Astrocyte of the cerebellum (primary cell): Measurements from ENCODE around the gene HNRNPL.
"Not testable (repeated sequence)": the region's sequence is repeated elsewhere in the genome, so short reads cannot be mapped to it uniquely, and the experiment has no call there.

Experiments used
- DNase-seq: peaks from one replicate; pipeline ENCODE4 v3.0.0-alpha.2; 2011; ENCODE audit warnings: low read depth
- H3K4me3 ChIP-seq: 2 replicates; pipeline ENCODE4 v1.5.1; 2011; ENCODE audit warnings: mild to moderate bottlenecking, low read depth, low read length, moderate library complexity
- in situ Hi-C: cut with HindIII; loops from 2 replicates; pipeline ENCODE4 v1.10.0; 2017; ENCODE audit warnings: low sequenced_read_pairs
- TF ChIP-seq, protein P1 (sequence below): IDR thresholded peaks from 2 replicates; pipeline ENCODE4 v1.5.1; 2012; ENCODE audit warnings: low read length, low read depth, moderate library complexity, mild to moderate bottlenecking; ENCODE audit errors: missing control alignments

HNRNPL gene

DNA sequence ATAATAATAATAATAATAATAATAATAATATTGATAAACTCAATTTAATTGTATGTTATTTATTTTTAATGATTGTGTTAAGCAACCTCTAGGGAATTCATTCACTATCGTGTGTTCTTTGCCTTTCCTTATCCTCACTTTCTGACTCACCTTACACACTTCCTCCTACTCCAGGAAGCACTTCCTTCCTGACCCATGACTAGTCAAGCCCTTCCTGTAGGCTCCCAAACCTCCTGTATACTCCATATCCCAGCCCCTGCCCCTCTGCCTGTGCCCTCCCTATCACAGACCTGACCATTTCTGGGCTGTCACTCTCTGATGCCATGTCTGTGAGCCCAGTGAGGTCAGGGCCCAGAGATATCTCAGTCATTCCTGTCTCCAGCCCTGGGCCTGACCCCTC, 44.6 kb downstream of the HNRNPL start:
- TF ChIP-seq, protein P1, sequence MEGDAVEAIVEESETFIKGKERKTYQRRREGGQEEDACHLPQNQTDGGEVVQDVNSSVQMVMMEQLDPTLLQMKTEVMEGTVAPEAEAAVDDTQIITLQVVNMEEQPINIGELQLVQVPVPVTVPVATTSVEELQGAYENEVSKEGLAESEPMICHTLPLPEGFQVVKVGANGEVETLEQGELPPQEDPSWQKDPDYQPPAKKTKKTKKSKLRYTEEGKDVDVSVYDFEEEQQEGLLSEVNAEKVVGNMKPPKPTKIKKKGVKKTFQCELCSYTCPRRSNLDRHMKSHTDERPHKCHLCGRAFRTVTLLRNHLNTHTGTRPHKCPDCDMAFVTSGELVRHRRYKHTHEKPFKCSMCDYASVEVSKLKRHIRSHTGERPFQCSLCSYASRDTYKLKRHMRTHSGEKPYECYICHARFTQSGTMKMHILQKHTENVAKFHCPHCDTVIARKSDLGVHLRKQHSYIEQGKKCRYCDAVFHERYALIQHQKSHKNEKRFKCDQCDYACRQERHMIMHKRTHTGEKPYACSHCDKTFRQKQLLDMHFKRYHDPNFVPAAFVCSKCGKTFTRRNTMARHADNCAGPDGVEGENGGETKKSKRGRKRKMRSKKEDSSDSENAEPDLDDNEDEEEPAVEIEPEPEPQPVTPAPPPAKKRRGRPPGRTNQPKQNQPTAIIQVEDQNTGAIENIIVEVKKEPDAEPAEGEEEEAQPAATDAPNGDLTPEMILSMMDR, result no peak
- no peak for DNase-seq
- no peak overlapping the region for H3K4me3 ChIP-seq
- in situ Hi-C loops, result no loop called here

DNA sequence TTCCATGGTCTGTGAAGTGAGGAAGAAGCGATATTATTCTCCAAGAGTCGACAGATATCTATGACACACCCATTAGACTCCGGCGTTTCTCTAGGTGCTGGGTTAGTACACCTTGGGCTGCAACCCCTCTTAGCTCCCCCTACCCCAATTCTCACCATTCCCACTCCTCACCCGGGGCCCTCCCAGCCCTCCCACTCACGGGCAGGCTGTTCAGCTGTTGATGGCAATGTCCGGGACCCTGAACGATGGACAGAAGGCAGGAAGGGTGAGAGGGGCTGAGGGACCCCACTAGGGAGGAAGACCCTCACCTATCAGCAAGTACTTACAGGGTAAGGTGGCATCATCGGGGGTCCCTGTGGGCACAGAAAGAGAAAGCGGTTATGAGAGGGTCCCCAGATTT, 46.2 kb downstream of the HNRNPL start:
- TF ChIP-seq, protein P1, result no peak
- in situ Hi-C loops, result no loop called here
- no peak overlapping the region for H3K4me3 ChIP-seq
- DNase-seq, result no peak

DNA sequence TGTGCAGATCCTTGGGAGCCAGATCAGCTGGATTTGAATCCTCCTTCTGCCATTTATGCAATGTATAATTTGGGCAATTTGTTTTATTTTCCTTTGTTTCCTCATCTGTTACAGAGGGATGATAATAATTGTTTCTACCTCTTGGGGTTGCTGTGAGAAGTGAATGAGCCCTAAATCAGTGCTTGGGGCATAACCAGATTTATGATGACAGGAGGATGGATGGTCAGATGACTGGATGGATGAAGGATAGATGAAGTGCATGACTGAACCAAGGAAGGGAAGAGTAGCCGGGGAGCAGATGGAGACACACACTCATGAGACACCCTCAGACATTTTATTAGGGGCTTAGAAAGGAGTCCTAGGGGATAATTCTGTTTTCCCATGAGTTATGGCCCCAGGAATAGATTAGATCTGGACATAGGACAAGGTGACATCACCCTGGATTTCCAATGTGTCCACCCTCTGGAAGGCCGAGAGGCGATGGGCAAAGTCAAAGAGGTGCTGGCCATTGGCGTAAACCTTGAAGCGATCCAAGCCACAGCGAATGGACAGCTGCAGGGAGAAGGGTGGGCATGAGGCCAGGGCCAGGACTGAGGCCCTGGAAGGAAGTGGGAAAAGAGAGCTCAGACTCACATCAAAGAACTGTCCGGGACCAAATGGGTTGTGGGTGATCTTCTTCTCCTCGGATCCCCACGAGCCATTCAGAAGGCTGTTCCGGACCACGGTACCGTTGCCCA, 48.3 kb downstream of the HNRNPL start:
- H3K4me3 ChIP-seq, result no peak overlapping the region
- in situ Hi-C loops, result no loop called here
- no peak for DNase-seq
- TF ChIP-seq, protein P1, result no peak

DNA sequence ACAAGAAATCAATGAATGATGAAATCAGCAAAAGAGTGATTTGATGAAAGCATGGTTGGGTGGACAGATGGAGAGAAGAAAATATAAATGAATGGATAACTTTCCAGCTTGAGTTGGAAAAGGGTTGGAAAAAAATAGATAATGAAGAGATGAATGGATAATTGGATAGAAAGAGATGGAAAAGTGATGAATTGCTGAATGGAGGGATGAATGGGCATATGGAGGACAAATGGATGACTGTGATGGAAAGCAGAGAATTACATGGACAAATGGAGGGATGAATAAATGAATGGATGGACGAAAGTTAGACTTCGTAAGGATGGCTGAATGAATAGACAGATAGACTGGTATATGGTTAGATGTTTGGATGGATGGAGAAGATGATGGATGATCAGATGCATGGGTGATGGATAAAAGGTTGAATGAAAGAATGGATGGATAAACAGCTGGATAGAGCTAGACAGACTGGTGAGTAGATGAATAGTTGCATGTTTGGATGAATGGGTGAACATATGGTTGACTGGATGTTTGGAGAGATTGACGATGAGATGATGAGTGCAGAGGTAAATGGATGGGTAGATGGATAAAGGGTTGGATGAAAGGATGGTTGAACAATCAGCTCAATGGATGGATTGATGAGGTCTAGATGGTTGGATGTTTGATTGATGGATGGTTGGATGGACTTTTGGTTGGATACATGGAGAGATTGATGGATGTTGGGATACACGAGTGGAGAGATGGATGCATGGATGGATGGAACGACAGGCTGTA, 49.0 kb downstream of the HNRNPL start:
- TF ChIP-seq, protein P1, result no peak
- in situ Hi-C loops, result no loop called here
- no peak overlapping the region for H3K4me3 ChIP-seq

DNA sequence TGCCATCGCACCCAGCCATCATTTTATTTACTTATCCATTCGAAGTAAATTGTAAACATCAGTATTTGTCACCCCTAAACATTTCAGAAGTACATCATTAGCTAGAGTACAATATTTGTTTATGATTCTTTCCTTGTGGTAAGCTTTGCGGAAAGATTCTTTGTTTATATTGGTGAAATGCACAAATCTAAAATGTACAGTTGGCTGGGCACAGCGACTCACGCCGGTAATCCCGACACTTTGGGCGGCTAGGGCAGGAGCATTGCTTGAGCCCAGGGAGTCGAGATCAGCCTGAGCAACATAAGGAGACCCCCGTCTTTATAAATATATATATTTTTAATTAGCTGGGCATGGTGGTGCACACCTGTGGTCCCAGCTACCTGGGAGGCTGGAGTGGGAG, 50.7 kb downstream of the HNRNPL start:
- in situ Hi-C loops, result no loop called here
- DNase-seq, result no peak
- no peak overlapping the region for H3K4me3 ChIP-seq
- TF ChIP-seq, protein P1, result no peak

More for the DNA sequence above, 49.0 kb downstream of the HNRNPL start:
- no peak for DNase-seq

DNA sequence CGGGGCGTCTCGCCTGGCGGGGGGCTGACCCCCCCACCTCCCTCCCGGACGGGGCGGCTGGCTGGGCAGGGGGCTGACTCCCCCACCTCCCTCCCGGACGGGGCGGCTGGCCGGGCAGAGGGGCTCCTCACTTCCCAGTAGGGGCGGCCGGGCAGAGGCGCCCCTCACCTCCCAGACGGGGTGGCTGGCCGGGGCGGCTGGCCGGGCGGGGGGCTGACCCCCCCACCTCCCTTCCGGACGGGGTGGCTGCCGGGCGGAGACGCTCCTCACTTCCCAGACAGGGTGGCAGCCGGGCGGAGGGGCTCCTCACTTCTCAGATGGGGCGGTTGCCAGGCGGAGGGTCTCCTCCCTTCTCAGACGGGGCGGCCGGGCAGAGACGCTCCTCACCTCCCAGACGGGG, 52.0 kb downstream of the HNRNPL start:
- DNase-seq, in situ Hi-C loops, H3K4me3 ChIP-seq: not testable (repeated sequence)

DNA sequence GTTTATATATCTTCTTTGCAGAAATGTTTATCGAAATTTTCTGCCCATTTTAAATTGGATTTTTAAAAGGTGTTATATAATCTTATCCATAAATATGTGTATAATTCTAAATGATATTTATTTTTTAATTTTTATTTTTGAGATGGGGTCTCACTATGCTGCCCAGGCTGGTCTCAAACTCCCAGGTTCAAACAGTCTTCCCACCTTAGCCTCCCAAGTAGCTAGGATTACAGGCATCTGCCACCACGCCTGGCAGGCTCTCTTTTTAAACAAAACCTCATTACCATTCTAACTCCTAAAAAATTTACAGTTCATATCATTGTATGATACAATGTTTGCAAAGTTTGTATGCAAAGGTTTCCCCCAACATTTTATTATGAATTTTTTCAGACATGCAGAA, 53.6 kb downstream of the HNRNPL start:
- no peak for DNase-seq
- in situ Hi-C loops, result no loop called here
- TF ChIP-seq, protein P1, result no peak
- no peak overlapping the region for H3K4me3 ChIP-seq
